Stimulated activated CD4-positive, alpha-beta T cell treated with anti-CD3 and anti-CD28 coated beads, Interleukin-4, amount 100 ng/mL, for 24 hours (primary cell): ENCODE measurements around the gene FLT4.
A peak's percentile ranks its signal among the peaks of the same experiment; 100 is the strongest.

Source experiments
- DNase-seq: peaks from one replicate; pipeline ENCODE4 v3.0.0-alpha.2; 2020

FLT4 gene

GRCh38 chr5:180625125-180625790 lies 24.1 kb downstream of the FLT4 start:
- no peak for DNase-seq

DNA sequence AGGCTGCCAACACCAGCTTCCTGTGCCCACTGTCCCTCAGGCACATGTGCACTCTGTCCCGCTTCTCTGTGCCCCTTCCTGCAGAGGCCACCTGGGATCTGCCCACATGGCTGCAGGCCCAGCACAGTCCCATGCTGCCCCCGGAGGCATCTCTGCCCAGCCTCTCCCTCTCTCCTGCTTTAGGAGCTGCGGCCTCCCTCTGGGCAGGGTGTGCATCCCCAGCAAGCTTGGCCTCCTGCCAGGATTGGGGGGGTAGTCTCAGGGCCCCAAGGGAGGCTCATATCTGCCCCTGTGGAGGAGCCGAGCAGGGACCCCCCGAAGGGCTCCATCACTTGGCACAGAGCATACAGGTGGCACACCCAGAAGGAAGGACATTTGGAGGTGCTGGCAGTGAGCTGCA lies 24.8 kb downstream of the FLT4 start:
- no peak for DNase-seq

DNA sequence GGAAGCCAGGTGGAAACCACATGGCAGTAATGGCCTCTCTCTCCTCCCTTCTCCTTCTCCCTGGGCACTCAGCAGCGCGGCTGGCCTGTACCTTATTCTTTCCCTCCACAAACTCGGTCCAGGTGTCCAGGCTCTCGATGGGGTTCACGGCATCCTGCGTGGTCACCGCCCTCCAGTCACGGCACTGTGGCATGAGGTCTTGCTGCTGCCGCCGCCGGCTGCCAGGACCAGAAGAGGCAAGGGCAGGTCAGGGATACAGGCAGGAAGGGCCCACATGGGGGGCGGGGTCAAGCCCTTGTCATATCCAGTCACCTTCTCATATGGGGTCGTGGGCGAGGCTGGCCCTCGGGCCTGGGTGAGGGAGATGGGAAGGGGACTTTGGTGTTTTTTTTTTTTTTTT lies 25.6 kb downstream of the FLT4 start:
- DNase-seq: no peak

GRCh38 chr5:180623411-180623834 lies 26.0 kb downstream of the FLT4 start:
- no peak for DNase-seq

- no peak for DNase-seq
Observed at GRCh38 chr5:180622910-180623309, 26.5 kb downstream of the FLT4 start.

DNA sequence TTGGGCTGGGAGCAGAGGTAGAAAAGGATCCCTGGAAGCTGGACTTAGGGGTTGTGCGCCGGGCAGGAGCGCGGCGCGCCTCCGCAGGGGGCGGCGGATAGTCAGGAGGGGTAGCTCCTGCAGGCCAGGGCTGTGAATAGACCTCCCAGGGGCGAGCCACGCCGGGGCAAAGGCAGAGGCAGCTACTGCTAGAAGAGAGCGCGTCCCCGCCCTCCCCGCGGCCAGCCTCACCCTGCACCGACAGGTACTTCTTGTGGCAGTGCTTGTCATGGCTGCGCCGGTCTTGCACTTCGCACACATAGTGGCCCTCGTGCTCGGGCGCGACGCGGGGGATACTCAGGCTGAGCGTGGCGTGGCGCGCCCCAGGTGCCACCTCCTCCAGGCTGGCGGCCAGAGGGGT lies 28.1 kb downstream of the FLT4 start:
- no peak for DNase-seq

GRCh38 chr5:180620014-180620413 lies 29.4 kb downstream of the FLT4 start:
- DNase-seq: no peak

GRCh38 chr5:180619563-180619915 lies 29.9 kb downstream of the FLT4 start:
- DNase-seq: no peak

DNA sequence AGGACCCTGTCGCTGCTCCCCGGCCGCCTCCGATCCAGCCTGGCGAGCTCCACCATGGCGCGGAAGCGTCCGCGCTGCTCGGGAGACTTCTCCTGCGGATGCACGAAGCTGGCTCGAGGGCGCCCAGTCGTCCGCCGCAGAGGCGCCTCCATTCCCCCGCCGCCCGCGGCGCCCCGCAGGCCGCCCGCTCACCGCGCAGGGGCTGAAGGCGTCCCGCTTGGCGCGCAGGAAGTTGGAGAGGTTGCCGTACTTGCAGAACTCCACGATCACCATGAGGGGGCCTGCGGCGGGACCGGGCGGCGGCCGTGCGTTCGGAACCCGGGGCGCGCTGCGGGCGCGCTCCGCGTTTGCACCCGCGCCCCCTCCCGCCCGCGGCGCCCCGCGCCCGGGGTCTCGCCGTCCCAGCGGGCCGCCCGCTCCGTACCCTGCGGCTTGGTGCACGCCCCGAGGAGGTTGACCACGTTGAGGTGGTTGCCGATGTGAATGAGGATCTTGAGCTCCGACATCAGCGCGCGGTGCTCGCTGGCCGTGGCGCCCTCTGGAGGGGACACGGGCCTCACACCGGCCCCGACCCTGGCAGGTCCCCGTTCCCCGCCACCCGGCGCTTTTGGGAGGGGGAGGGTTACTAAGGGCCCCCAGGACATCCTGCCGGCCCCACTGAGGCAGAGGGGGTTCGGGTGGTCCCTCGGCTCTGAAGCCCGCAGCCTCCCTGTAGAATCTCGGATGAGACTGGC lies 30.4 kb downstream of the FLT4 start:
- DNase-seq: peak; percentile 27

DNA sequence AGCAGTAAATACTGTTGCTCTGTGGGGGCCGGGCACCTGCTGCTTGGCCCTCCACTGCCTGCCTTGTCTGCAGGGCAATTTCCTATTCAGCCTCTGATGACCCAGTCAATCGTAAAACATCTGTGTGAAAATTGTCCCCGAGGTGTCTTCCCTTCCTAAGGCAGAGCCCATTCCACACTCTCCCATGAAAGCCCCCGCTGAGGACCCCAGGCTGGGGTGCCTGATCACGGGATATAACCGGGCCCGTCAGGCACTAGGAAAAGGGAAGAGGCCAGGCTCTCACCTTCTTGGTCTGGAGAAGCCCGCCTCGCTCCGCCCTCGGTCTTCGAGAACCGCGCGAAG lies 30.9 kb downstream of the FLT4 start:
- no peak for DNase-seq

DNA sequence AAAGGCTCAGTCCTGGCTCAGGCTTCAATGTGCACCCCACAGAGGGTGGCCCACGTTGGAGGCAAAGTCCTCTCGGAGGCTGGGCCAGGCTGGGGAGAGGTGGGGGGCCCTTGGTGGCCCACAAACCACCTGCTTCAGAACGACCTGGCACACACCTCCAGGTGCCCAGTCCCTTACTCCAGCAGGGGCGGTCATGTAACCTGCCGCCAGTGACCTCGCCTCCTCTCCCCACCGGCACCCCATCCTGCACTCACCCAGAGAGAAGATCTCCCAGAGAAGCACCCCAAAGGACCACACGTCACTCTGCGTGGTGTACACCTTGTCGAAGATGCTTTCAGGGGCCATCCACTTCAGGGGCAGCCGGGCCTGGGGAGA lies 35.6 kb downstream of the FLT4 start:
- no peak for DNase-seq

DNA sequence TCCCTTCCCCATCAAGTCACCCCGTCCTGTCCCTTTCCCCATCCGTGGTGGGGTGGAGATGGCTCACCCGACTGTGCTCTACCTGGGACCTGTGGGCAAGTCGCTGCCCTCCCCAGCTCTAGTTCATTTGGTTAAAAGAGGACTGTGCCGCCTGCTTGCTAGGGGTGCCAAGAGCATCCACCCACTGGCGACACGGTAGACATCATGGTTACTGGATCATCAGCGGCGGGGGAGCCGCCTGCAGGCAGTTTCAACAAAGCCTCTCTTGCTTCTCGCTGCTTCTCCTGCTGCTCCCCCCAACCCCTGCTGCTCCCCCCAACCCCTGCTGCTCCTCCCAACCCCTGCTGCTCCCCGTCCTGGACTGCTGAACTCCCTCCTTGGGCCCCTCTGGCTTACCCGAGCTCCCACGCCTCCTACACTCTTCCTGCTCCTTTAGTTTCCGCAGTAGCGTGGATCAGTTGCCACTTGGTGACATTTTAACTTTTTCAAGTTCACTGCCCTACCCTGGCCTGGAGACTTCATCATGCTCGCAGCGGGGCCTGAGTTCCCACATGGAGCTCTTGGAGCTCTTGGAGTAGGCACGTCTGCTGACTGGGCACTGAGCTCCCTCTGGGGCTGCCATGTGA lies 36.1 kb downstream of the FLT4 start:
- DNase-seq: no peak

- no peak for DNase-seq
Observed at GRCh38 chr5:180612683-180613082, 36.7 kb downstream of the FLT4 start.

- no peak for DNase-seq
Observed at GRCh38 chr5:180611140-180611850, 38.1 kb downstream of the FLT4 start.

- no peak for DNase-seq
Observed at GRCh38 chr5:180609817-180610550, 39.4 kb downstream of the FLT4 start.

DNA sequence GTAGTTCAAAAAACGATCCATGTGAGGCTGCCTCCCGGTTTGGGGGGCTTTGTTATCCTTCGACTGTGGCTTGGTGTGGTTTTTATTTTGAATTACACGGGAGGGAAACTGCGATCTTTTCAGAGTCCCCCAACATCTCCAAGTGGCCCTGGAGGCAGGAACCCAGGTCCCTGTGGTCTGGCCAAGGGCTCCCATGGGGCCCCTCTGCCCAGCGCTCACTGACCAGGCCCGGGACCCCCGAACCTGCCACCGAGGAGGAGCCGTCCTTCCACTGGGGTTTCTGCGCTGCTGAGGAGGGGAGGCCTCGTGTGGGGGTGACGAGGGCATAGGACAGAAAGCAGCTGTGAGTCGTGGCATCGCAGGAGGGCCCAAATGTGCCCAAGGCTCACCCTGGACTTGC lies 40.0 kb downstream of the FLT4 start:
- DNase-seq: no peak

GRCh38 chr5:180608572-180609310 lies 40.7 kb downstream of the FLT4 start:
- DNase-seq: no peak

- peak; percentile 15 for DNase-seq
Observed at GRCh38 chr5:180607861-180608571, 41.4 kb downstream of the FLT4 start.

GRCh38 chr5:180606215-180606785 lies 43.1 kb downstream of the FLT4 start:
- DNase-seq: no peak

GRCh38 chr5:180605554-180606214 lies 43.7 kb downstream of the FLT4 start:
- peak; percentile 69 for DNase-seq

GRCh38 chr5:180604271-180604670 lies 45.1 kb downstream of the FLT4 start:
- no peak for DNase-seq
